H1 (cell line): ENCODE data around the gene PLK1. TPM values are rescaled to one million over a fixed set of nuclear protein-coding genes. Genes with fewer than 3 reads are reported as not detected.

Source experiments
- BRCA1 ChIP-seq: IDR thresholded peaks from 2 replicates; pipeline ENCODE4 v1.6.1; 2012; ENCODE audit warnings: low read depth, low read length, improper control_type of control experiment
- CEBPB ChIP-seq: IDR thresholded peaks from 2 replicates; pipeline ENCODE4 v1.6.1; 2012; ENCODE audit warnings: low read depth, low read length
- HDAC6 ChIP-seq: IDR thresholded peaks from one replicate; pipeline ENCODE4 v1.7.1; 2012; ENCODE audit warnings: low read depth, mild to moderate bottlenecking, inconsistent platforms, low read length, moderate library complexity
- KDM5A ChIP-seq: fragments of 200-600 bp; IDR thresholded peaks from 2 replicates; pipeline ENCODE4 v1.7.1; 2012; ENCODE audit warnings: mild to moderate bottlenecking, low read length, inconsistent platforms, mixed read lengths
- MAFK ChIP-seq: IDR thresholded peaks from 2 replicates; pipeline ENCODE4 v1.6.1; 2012; ENCODE audit warnings: low read depth, mild to moderate bottlenecking, improper control_type of control experiment, low read length
- POLR2AphosphoS5 ChIP-seq: IDR thresholded peaks from 2 replicates; pipeline ENCODE4 v1.6.1; 2011; ENCODE audit warnings: low read depth, low read length
- polyA plus RNA-seq, 7 experiments: library from polyadenylated mRNA; depleted of rRNA in 3 of 7; stranded (reverse) in 5 of 7; unstranded in 2 of 7; fragments of >200 nt in 5 of 7; fragments of 200-250 nt in 2 of 7; gene quantifications; 1 replicate in 5 of 7; 2 replicates in 1 of 7; 4 replicates in 1 of 7; pipeline versions ENCODE4 v1.2.1 to v1.2.3, GENCODE V29; 2011 to 2013; ENCODE audit warnings: missing spikeins in 2 of 7, mixed read lengths in 2 of 7
- total RNA-seq: library from RNA; stranded (reverse); fragmentation: NEBNext Ultra II Directional; extraction: Animal tissue kit (Norgen Biotek cat#: 25700); gene quantifications from 2 replicates; pipeline ENCODE4 v1.2.1, GENCODE V29; 2021
- TF ChIP-seq, protein P1 (sequence below): IDR thresholded peaks from 2 replicates; pipeline ENCODE4 v1.6.1; 2011; ENCODE audit warnings: low read length, improper control_type of control experiment

The PLK1 gene
- total and polyA plus RNA-seq, 2 of the 8 experiments (the other 6 are each of a cell fraction or from before 2014, with no cell fraction given): 127 to 139 TPM

DNA sequence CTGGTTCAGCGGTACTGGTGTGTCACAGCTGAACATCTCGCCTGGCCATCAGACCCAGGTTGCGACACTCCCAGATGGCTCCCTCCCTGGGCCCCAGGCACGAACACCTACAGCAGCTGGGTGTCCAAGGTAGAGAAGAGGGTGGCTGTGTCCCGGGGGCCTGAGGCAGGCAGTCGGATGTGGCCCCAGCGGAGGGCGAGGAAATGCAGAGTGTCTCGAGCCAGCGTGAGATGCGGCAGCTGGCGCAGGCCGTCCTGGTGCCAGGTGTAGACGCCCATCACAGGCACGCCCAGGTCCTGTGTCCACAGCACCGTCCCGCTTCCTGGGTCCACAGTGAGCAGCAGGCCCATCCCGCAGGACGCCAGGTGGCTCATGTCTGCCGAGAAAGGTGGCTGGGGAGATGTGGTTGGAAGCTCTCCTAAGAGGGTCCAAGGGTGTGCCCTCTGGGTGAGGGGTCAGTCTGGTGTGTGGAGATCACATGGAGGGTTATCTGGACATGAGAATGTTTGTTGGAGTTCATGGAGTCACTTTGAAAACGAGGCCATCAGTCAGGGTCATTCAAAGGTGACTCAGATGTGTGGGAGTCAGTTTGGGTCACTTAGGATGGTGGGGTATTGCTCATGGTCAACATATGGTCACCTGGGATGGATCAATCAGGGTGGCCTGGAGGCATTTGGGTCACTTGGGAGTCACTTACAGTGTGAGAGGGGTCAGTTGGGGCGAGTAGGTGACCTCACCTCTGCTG, 26.3 kb downstream of the PLK1 start (continued):
- TF ChIP-seq BRCA1: no peak
- no peak for TF ChIP-seq HDAC6
- TF ChIP-seq POLR2AphosphoS5: no peak
- TF ChIP-seq MAFK: no peak
- TF ChIP-seq CEBPB: no peak
- TF ChIP-seq, protein P1, sequence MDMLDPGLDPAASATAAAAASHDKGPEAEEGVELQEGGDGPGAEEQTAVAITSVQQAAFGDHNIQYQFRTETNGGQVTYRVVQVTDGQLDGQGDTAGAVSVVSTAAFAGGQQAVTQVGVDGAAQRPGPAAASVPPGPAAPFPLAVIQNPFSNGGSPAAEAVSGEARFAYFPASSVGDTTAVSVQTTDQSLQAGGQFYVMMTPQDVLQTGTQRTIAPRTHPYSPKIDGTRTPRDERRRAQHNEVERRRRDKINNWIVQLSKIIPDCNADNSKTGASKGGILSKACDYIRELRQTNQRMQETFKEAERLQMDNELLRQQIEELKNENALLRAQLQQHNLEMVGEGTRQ: no peak
- no peak for TF ChIP-seq KDM5A
